ENCODE measurements around the gene MYT1.

The MYT1 gene

DNA sequence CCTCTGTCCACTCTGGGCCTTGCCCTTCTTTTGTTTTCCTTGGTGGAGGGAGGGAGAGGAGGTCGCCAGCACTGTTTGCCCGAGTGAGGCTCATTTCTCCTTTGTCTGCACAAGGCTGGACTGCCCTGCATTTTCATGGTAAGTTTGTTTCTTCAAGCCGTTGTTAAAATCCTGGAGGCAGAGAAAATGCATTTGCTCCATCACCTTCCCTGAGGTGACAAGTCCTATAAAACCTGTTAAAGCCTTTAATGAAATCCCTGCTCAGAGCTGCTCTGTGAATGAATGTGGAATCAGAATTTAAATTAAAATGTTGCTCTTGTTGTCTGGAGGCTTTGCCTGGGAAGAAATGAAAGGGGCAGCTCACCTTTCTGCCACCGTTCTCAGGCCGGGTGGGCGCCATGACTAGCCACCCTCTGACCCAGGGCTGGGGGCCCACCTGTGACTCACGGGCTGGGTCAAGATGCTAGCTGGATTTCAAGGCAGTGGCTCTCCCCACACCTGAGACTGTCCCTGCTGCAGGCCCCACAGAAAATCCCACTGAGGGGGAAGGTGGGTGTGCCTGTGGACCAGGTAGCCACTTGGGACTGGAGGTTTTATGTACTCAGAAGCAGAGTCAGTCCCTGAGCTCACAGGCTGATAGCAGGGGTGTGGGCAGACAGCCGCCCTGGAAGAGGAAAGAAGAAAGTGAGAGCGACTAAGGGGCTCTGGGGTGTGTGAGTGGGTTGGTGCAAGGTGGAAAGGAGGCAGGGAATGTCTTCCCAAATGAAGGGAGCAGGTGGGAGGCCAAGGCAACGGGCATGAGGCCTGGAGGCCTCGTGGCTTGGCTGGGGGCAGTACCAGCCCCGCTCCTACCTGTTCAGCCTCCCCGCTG lies 24.0 kb upstream of the MYT1 start:
- DNase-seq = no peak

DNA sequence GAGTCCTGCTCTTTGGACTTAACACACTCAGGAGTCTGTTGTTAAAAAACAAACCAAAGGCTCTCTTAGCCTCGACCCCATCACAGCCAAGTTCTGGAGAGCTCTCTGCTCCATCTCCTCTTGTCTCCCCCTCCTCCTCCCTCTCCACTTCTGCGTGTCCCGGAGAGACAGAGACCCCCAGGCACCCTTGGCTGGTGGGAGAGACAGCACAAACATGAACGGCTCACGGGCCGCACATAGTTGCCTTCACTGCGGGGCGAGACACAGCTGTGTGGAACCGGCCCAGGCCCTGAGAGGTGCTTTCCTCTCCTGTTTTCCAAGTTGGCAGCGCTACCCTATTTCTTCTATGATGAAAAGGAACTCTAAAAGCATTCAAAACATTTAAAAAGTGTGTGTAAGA lies 23.3 kb upstream of the MYT1 start:
- DNase-seq = no peak

DNA sequence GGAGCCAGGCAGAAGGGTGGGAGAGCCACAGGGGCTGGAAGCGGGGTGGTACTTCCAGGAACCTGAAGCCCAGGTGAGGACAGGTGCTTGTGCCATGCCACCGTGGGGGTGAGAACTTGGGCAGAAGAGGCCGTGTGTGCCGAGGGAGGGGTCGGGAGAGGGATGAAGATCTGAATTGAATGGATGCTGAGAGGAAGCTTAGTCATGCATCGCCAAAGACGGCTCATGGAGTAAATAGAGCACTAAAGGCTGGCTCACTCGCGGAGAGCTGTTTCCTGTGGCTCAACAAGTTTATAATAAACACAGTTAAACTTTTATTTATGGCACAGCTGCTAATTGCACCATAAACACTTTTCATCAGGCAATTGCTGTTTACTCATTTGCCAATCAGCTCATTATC lies 21.7 kb upstream of the MYT1 start:
- no peak for DNase-seq

DNA sequence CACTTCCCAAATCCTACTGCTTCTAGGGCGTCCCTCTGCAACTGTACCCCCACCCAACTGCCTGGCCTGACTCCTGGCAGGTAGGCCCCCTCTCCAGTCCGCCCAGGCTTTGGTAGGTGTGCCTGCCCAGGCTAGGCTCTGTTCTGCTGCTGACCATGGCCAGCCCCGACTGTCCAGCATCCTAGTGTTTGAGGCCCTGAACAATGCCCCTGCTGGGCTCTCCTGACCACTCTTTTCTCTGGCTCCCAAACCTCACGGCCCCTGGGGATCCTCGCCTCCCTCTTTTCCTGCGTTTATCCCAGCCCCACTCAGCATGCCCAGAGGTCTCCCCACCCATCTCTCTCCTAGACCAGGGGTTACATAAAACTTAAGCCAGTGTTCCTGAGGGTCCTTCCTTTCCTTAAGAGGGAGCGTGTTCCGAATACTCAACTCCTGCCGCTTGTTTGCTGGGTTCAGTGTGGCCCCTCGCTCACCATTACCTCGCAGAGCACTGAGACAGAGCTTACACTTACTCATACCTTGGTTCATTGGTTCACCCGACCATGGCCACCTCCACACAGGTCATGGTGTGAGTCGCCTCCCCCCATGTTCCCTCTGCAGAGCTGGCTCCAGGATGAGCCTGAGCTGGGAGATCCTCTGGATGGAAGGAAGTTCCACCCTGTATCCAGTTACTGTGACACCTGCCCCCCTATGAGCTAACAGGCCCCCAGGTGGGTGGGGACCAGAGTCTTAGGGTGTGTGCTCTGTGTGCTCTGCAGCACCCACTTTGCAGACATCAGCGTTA lies 21.0 kb upstream of the MYT1 start:
- no peak for DNase-seq

DNA sequence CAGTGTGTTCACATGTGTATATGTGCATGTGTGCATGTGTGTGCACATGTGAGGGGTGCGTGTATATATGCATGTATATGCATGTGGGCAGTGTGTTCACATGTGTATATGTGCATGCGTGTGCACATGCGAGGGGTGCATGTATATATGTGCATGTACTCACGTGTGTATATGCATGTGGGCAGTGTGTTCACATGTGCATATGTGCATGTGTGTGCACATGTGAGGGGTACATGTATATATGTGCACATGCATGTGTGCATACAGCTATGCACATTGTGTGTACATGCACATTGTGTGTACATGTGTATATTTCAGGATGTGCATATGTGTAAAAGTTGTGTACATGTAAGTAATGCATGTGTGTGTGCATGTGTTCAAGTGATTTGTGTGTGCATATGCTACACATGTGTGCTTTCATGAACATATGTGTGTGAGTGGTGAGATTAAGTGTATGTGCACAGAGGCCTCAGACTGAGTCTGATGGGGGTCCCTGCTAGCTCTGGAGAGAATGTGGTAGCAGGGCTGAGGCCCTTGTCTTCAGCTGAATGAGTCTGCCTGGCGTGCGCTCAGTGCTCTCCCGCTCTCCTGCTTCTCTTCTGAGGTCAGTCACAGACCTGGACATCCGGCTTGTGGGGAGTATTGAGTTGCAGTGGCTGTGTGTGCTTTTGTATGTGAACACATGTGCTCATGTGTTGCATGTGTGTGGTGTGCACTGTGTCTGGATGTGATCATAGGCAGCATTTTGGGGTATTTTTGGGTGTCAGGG lies 19.9 kb upstream of the MYT1 start:
- no peak for DNase-seq

DNA sequence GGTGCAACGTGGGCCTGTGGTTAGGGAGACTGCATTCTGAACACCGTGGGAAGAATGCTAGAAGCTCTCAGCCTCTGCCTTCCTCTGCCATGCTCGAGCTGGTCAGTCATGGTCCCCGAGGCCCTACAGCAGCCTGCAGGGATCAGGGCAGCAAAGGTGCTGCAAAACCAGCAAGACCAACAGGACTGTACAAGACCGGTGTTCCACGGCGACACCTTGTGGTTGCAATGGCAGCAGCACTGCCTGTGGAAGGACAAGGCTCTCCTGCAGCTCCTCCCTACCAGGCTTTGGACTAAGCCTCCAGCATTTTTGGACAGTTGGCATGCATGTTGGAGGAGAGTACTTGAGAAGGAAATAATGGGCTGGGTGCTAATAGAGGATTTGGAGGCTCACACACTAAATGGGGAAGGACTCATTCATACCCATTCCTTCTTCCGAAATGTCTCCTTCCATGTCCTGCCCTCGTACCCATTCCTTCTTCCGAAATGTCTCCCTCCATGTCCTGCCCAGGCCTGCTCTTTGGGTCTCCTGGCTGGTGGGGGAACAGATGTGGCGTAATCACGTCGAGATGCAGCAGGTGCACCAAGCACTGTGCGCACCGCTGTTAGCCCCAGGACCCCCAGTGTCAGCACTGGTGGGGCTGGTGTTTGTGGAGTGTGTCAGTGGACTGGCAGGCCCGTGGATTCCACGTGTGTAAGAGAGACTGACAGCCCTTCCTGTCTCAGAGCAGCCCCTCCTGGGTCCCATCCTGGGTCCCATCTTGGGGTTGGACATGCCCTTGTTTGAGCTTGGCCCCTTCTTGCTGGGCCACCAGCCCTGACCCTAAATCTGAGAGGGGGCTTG lies 18.6 kb upstream of the MYT1 start:
- DNase-seq = no peak

DNA sequence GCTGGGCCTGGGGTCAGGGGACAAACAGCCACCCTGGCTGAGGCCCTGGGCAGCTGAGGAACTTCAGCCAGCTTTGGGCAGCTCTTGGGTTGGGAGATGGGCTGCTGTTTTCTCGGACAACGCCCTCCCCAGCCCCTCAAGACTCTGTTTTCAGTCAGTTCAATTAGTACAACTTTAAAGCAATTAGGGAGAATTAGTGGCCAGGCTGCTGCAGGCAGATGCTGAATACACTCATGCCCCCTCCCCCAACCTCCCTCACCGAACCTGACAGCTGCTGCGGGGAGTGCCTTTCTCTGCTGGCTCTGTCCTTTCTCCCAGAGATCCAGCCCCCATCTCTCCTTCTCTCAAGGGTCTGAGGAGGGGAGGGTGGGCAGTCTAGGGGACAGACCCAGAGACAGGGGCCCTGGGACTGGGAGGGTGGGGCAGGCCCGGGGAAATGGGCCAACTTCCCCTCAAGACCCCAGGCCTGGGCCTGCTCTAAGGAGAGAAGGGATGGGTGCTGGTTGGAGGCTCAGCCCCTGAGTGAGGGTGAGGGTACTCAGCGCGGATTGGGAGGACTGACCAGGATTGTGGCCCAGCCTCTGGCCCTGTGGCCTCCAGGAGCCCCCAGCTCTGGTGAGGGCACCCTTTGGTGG lies 17.8 kb upstream of the MYT1 start:
- peak; percentile 57 for DNase-seq

DNA sequence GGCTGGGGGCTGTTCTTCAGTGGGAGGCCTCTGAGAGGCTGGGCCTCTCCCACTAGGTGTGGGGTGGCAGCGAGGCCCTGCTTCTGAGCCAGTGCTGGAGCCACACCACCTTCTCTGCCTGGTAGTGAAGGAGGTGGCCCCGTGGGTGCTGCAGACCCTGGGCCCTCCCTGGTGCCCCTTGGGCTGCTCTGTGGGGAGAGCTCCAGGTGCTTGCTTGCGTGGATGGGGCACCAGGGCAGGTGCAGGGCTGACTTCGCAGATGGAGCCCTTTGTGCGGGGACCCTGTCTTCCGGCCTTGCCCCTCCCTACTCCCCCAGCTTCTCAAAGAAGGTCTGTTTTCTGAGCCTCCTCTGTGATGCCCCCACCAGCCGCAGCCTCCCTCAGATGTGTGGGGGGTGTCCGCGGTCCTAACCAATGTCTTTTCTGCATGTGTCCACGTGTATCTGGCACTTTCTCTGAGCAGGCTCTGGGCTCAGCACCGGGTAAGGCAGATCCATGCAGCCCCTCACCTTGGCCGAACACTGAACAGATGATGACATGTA lies 17.2 kb upstream of the MYT1 start:
- DNase-seq = no peak

DNA sequence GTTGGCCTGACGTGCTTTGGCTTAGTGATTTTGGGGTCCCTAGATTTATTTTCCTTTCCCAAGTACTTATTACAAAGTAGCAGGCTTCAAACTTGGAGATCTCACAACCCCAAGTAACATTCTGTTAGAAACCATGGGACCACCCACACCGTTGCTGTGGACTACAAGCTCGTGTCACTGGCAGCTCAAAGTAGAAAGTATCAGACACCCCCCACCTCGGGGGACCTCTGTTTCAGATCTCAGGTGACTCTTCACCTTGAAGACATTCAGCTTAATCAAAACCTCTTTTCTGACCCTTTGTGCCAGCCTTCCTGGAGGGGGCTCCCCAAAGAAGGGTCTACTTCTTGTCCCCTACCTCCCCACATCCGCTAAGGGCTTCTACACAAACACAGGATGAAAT lies 15.7 kb upstream of the MYT1 start:
- DNase-seq = no peak

DNA sequence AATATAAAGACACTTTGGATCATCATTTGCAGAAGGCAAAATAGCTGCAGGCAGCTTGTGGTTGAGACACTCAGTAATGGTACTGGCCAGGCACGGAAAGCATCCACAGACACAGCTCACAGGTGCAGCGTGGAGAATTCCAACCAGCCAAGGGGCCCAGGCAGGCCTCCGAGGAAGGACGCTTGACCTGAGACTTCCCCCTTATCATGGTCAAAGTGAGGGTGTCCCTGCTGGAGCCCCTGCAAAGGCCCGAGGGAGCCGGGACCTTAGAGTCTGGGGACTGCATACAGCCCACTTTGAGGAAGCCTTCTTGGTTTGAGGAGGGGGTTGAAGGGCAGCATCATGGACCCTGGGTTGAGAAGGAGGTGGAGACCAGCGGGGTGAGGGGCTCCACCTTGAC lies 15.1 kb upstream of the MYT1 start:
- DNase-seq = no peak

DNA sequence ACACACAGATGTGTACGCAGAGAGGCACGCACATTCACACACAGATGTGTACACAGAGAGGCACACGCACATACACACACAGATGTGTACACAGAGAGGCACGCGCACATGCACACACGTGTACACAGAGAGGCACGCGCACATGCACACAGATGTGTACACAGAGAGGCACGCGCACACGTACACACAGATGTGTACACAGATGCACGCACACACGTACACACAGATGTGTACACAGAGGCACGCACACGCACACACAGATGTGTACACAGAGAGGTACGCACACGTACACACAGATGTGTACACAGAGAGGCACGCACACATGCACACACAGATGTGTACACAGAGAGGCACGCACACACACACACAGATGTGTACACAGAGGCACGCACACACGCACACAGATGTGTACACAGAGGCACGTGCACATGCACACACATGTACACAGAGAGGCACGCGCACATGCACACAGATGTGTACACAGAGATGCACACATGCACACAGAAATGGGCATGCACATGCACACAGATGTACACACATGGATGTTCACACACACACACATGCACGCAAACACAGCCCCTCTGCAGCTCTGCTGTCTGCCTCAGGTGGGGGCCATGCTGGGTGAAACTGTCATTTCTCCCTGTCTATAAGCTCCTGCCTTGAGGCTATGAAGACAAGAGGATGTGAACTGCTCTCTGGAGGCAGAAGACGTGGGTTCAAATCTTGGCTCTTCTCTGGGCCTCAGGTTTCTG lies 14.3 kb upstream of the MYT1 start:
- no peak for DNase-seq

DNA sequence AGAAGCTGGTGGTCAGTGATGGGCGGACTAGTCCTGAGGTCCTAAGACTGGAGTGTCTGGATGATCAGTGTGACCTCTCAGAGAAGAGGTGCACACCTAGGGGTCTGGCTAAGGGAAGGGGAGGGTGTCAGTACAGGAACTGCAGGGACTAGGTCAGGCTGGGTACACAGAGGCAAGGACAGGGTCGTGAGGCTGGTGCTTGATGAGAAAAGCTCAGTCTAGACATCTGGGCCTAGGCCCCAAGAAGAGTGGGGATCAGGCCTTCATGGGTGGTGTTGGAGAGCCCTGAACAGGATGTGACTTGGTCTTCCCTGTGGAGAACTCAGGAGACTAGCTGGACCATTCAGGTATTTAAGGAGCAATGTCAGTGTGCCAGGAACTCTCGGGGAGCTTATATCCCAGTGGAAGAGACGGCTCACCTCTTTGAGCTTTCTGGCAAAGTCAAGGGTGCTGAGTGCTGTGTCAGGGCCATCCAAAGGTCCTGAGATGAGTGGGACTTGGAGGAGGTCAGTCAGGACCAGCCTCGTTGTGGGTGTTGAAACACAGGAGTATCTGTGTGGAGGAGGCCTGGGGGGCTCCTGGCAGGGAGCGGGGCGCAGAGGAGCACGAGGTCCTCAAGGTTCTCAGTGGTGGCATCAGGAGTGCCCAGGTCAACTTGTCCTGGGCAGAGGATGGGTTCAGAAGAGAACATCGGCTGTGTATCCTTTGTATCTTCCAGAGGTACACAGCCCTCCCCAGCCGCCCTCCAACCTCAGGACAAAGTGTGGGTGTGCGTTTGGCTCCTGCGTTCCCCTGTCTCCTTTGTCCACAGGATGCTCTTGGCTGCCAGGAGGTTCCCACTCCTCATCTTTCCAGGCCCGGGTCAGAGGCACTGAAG lies 13.3 kb upstream of the MYT1 start:
- DNase-seq = no peak

DNA sequence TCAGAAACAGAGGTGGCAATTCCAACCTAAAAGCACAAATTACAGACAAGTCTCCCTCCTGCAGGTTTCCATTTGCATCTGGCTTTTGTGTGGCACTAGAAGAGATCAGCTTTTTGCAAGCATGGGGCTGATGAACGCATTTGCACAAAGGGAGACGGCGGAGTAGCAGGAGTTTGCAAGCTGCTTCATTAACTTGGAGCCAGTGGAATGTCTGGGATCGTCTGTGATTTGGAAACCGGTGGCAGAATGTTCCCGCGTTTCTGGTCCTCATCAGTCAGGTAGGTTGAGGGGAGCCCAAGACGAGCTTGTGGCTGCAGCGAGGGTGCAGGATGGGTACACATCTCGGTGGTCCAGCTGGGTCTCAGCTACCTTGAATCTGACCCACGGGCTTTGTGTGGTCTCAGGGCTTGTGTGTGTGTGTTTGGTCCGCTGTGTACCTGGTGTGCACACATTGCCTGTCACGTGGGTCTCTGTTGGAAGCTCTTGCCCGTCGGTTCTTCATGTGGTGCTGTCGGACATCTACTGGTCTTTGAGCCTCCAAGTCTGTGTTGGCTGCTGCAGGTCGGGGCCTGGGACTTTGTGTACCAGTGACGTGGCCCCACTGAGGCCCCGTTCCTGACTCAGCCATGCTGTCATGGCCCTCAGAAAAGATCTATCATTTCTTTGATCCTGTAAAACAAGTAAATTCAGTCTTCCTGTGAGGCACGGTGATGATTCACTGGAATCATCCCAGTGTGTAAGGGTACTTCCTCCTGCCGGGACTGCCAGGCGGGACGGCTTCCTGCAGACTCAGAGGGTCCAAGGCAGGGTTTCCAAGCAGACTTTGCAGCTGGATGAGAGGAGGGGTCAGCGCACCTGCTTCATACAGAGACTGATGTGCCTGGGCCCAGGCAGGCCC lies 12.4 kb upstream of the MYT1 start:
- no peak for DNase-seq

DNA sequence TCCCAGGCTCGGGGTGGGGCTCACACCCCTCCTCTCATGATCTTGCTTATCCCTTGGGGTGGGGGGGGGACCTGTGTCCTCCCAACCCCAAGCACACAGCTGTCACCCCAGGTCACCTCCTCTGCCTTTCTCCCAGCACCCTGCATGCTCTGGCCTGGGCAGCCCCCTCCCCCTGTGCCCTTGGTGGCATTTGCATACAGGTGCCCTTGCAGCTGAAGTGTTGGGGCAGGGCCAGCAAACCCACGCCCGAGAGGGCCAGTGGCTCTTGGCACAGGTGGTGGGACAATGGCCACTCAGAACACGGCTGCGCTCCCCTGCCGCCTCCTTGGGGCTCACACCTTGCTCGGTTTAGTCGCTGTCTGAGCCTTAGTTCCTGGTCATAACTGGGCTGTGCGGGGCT lies 11.3 kb upstream of the MYT1 start:
- DNase-seq = no peak

DNA sequence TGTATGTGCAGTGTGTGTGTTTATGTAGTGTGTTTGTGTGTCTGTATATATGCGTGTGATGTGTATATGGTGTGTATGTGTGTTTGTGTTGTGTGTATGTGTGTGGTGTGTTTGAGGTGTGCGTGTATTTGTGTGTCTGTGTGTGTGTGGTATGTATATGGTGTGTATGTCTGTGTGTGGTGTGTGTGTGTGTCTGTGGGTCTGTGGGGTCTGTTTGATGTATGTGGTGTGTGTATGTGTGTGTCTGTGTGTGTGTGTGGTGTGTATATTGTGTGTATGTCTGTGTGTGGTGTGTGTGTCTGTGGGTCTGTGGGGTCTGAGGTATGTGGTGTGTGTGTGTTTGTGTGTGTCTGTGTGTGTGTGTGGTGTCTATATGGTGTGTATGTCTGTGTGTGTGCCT lies 10.8 kb upstream of the MYT1 start:
- no peak for DNase-seq

DNA sequence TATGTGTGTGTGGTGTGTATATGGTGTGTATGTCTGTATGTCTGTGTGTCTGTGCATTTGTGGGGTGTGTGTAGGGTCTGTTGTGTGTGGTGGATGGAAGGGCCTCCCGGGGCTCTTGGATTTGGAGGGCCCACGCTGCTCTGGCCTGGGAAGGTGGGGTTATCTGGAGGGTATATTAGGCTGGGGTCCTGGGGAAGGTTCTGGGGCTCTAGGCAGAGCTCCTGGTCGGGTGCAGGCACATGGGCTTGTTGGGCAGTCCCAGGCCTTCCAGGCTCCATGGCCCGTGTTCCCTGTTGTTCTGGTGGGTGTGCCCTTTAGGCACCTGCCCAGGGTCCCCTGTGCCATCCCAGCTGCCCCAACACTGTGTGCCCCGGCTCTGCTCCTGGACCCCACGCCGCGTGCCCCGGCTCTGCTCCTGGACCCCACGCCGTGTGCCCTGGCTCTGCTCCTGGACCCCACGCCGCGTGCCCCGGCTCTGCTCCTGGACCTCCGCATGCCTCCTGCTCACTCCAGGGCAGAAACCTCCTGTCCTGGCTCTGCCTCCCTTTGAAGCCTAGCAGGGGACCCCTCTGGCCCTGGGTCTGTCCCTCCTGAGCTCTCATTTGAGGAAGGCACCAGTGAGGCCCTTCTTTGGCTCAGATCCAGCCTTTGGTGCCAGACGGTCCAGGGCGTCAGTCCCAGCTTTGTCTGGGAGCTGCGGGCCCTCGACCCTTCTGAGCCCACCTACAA lies 10.2 kb upstream of the MYT1 start:
- DNase-seq = no peak

DNA sequence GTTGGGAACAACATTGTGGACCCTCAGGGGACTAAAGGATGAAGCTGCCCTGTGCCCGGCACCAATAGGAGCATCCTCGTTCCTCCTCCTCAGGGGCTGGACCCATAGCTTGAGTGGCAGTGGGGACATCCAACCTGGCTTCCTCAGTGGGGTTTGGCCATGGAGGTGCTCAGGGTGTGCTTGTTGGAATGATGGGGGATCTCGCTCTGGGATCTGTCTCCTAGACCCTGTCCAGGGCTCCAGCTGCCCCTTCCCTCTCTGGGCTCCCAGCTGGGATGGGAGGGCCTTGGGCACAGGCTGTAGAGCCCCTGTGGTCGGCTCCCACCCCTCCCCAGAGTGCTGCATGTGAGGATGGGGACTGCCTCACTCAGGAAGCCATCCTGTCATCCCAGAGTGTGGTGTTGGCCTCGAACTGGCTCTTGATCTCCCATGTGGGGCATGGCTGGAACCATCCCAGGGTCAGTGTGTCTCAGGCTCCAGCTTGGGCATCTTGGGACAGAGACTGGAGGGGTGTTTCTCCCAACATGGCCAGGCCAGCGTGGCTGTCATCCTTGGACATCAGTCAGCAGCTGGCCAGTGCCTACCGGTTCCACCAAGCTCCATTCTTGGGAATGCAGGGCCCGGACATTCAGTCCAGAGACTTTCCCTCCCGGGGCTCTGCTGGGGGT lies 9.5 kb upstream of the MYT1 start:
- no peak for DNase-seq
